GM19455 (cell line): ENCODE results near the gene ABCC8.
A peak's percentile ranks its signal among the peaks of the same experiment; 100 is the strongest.

Experiments used
- ATAC-seq: cut with Tn5 transposase; IDR thresholded peaks from one replicate; pipeline ENCODE4 v1.9.1; 2021; ENCODE audit not compliant: unreplicated experiment

Gene ABCC8

DNA sequence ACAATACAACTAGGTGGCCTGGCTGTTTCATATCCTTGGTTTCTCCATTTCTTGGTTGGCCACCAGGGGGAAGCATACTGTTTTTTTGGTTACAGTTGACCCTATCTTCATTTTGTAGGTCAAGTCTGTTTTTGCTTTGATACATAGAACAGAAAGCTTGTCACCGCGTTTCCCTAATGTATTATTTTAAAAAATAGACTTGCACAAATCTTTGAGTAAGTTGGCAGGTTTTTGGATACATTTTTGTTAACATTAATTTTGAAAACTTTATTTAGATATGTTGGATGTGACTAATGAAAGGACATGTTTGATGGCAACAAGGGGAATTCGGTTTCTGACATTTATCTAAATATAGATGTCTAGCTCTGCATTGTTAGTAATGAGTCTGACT, 122.0 kb downstream of the ABCC8 start:
- ATAC-seq, result peak; percentile 43

DNA sequence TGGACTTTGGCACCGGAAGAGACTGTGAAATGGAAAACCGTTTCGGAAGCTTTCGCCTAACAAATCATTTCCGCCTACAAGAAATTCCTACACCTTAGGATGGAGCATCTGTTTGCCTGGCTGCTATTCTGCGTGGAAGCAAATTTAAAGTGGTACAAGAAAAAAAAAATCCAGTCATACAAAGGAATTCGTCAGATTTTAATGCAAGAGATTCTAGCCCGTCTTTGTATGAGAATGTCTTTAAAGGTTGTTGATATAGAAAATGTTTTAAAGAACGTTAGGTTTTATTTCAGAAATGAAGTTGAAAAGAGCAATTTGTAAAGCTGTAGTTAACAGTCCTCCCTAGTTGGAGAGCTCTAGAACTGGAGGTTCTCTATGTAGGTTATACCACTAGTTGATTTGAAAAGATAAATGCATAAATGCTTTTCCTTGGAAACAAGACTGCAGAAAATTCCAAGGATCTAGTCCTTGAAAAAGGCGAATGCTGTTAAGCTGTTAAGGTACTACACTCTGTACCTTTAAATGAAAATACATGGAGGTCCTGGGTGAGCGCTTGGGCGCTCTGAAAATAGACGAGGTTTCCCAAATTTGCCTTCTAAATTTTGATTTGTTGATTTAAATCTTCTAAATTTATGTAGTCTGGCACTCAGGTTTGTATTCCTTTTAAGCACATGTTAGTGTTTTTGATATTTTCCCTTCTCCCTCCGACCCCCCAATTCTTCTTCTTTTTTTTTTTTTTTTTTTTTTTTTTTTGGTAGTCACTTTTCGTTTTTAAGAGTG, 122.6 kb downstream of the ABCC8 start:
- no peak for ATAC-seq

DNA sequence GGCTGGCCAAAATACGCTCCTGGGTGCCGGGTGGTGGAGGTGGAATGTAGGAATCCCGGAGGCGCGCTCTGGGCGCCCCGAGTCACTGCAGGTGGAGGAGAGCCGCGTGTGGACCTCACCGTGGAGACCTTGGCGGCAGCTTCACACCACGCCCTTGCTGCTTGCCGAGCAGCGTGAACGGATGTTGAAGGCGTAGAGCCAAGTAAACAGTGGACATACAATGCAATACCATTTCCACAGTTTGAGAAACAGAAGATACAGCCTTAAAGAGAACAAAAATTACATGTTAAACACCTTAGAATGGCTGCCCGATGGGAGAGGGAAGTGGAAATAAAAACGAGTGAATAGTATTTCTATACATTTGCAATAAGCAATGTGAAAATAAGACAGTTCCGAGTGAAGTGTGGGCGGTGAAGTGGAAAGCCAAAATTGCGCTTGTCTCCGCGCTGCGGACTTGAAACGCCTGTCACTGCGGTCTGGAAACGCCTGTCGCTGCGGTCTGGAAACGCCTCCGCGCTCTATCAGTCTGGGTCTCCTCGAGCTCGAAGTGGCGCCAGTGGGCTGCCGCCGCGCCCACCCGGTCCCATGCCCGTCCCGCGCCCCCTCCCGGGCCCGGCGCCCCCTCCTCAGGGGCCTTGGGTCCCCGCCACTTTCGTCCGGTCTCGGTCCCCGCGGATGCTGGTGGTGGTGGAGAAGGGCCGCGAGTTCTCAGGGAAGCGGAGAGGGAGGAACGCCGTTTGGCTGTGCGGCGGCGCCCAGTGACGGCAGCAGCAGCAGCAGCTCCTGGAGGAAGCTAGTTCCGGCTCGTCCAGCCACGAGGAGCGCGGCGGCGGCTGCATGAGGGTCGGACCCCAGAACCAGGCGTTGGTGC, 123.5 kb downstream of the ABCC8 start:
- peak; percentile 37 for ATAC-seq

DNA sequence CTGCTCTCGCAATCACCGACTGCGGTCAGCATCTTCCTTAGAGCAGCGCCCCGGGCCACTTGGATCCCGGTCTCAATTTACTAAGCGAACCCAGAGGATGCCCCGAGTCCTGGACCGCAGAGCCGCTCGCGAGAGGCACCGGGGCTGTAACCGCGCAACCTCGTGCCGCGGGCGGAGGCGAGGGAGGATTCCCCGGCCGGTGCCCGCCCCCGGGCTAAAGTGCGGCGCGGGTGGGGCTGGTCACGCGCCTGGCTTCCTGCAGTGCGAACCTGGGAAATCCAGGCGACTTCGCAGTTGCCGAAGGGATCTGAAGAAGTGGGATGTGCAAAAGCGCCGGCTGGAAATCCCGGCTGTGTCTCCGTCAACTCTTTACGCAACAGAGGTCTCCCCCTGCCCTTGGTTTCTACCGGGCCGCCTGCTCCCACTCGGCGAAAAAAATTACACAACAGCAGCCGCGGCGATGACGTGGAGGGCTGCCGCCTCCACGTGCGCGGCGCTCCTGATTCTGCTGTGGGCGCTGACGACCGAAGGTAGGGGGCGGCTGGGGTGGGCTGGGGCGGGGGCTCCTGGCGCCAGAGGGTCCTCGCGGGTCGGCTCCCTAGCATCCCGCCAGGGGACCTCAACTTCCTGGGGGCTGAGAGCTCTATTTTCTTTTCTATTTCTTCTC, 125.0 kb downstream of the ABCC8 start, which contains the start of gene NCR3LG1:
NCR3LG1 (plus strand) TSS at position 291 of the 667 bp plus-strand sequence; CDS start at position 461, 170 bp downstream.
- ATAC-seq, result no peak

DNA sequence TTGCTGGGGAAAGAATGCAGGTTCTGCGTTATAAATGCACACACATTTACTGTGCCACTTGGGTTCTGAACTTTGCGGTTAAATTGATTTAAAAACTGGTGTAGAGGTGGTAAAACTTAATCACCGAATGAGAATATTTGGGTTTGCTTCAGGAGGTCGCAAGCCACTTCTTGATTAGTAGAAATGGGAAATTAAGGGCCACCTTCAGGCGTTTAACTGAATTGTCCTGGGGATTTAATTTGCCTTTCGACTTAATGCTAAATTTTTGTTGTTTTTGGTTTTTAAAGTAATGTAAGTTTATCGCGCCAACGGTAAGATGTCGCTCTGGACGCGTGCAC, 125.5 kb downstream of the ABCC8 start:
- ATAC-seq, result no peak

DNA sequence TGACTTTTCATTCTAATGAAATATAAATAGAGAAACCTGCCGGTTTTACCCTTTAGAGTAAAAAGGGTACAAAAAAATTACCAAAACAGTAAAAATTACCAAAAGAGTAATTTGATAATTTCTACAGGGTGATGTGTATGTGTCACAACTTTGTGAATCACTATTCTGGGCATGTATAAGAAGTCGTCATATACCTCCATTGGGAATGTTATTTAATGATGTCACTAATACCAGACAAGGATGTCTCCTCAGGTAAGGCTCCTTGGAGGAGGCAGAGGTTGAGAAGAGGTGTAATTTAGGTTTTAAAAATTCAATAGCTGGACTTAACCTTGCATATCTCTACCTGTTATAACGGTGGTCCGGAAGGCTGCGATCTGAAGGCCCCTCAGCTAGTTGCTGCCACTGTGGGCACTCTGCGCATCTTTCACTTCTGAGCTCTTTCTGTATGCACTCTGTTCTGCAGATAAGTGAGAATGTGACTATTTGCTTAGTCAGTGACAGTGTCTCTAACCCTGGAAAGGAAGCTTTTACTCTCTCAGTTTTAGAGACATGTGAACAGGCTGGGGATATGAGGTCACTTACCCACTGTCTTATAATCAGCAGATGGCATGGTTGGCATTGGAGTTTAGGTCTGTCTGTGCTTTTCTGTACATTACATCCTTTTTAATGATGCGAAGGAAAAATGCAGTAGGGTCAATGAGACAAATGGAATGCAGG, 126.0 kb downstream of the ABCC8 start:
- ATAC-seq, result no peak

DNA sequence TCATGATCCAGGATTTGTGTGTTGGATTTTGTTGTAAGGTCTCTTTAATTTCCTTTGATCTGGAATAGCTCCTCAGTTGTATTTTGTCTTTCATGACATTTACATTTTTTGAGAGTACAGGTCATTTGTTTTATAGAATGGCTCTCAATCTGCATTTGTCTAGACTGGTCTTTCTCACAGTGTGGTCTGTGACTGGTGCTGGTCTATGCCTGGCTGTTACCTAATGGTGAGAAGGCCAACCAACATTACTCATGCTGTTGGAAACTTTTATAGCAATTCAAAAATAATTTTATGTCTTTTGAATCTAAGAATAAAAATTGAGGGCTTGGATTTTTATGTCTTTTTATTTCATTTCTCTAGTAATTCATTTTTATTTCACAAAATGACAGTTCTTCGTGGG, 129.0 kb downstream of the ABCC8 start:
- no peak for ATAC-seq

DNA sequence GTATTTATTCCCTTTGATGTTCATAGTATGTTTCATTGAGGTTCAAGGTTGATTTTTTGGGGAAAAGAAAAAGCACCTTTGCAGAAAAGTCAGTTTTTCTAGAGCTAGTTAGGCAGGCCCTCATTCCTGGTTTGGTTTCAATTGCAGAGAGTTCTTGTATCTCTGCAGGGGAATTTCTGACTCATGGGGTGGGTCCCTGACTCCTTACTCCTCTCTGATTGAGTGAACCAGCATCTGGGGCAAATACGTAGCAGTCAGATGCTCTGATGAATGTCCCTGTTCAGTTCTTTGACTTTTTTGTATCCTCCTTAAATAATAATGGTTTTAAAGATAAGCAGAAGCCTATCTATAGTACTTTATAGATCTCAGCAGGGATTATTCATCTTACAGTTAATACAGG, 132.7 kb downstream of the ABCC8 start:
- ATAC-seq, result no peak

DNA sequence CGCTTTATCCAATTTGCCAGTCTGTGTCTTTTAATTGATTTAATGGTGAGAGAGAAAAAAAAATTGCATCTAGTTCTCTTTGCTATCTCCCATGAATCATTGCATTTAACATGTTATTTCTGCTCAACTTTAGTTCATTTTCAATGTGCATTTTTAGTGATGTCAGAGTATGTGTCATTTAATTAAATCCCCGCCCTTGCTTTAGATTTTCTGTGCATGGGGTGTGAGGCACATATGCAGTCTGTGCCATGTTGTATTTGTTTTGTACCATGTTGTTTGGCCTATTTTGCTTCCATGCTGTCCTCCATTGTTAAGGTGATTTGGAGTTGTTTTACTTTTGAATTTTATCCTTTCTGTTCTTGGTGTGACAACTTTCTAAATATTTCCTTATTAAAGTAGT, 133.4 kb downstream of the ABCC8 start:
- no peak for ATAC-seq
